Measurements from ENCODE around the gene ZFAND2A. TPM values are rescaled to one million over a fixed set of nuclear protein-coding genes. Genes with fewer than 3 reads are reported as not detected.

The ZFAND2A gene
- polyA plus RNA-seq, 4 donors, result 19.4 to 24.2 (median 21.8) TPM

- DNase-seq (ENCODE audit: low read depth in 4 of 4, low spot score in 3 of 4), result no peak
Measured at GRCh38 chr7:1111156-1111555, 48.8 kb downstream of the ZFAND2A start.

GRCh38 chr7:1110358-1110757 lies 49.6 kb downstream of the ZFAND2A start:
- DNase-seq (ENCODE audit: low read depth in 4 of 4, low spot score in 3 of 4), result no peak

GRCh38 chr7:1109581-1110310 lies 50.2 kb downstream of the ZFAND2A start:
- no peak for DNase-seq (ENCODE audit: low read depth in 4 of 4, low spot score in 3 of 4)

- DNase-seq (ENCODE audit: low read depth in 4 of 4, low spot score in 3 of 4), result no peak
Measured at GRCh38 chr7:1108264-1108920, 51.6 kb downstream of the ZFAND2A start.

GRCh38 chr7:1106793-1107421 lies 53.1 kb downstream of the ZFAND2A start:
- no peak for DNase-seq (ENCODE audit: low read depth in 4 of 4, low spot score in 3 of 4)

- DNase-seq (ENCODE audit: low read depth in 4 of 4, low spot score in 3 of 4), result no peak
Measured at GRCh38 chr7:1106063-1106792, 53.8 kb downstream of the ZFAND2A start.

GRCh38 chr7:1105189-1105588 lies 54.8 kb downstream of the ZFAND2A start:
- DNase-seq (ENCODE audit: low read depth in 4 of 4, low spot score in 3 of 4), result no peak

- DNase-seq (ENCODE audit: low read depth in 4 of 4, low spot score in 3 of 4), result no peak
Measured at GRCh38 chr7:1104516-1105179, 55.3 kb downstream of the ZFAND2A start.

GRCh38 chr7:1103789-1104515 lies 56.0 kb downstream of the ZFAND2A start:
- no peak for DNase-seq (ENCODE audit: low read depth in 4 of 4, low spot score in 3 of 4)

GRCh38 chr7:1103009-1103788 lies 56.8 kb downstream of the ZFAND2A start:
- no peak for DNase-seq (ENCODE audit: low read depth in 4 of 4, low spot score in 3 of 4)

Other genes with a start within 250 kb of the ZFAND2A start
- 10 to 100 TPM in 3 of 4 donors, 1 to 10 TPM in 1; 3.1 to 16.2 (median 15.0) TPM for gene ADAP1, start 205.5 kb downstream of the ZFAND2A start, polyA plus RNA-seq (ENCODE audit: insufficient read length in 4 of 4)
- gene COX19, start 184.6 kb downstream of the ZFAND2A start, polyA plus RNA-seq (ENCODE audit: insufficient read length in 4 of 4), result 10 to 100 TPM in 3 of 4 donors, 1 to 10 TPM in 1; 7.2 to 19.3 (median 11.2) TPM
- gene CYP2W1, start 177.0 kb downstream of the ZFAND2A start, polyA plus RNA-seq (ENCODE audit: insufficient read length in 4 of 4), result 1 to 10 TPM; 1.3 to 6.4 (median 2.0) TPM
- 1 to 10 TPM; 1.7 to 4.6 (median 4.2) TPM for gene GPR146, start 115.7 kb downstream of the ZFAND2A start, polyA plus RNA-seq (ENCODE audit: insufficient read length in 4 of 4)
- gene GPER1, start 72.1 kb downstream of the ZFAND2A start, polyA plus RNA-seq (ENCODE audit: insufficient read length in 4 of 4), result 1 to 10 TPM; 5.3 to 6.5 (median 5.6) TPM
- 10 to 100 TPM in 1 of 4 donors, 1 to 10 TPM in 3; 5.8 to 17.3 (median 8.3) TPM for gene UNCX, start 72.7 kb upstream of the ZFAND2A start, polyA plus RNA-seq (ENCODE audit: insufficient read length in 4 of 4)

Data from left renal pelvis (tissue), 4 donors.